CD14-positive monocyte (primary cell): ENCODE data around the gene AGBL1. TPM values are rescaled to one million over a fixed set of nuclear protein-coding genes. Genes with fewer than 3 reads are reported as not detected.

Experiments
- DNase-seq, 3 donors: peaks; one replicate each; pipeline ENCODE4 v3.0.0-alpha.2; 2011 to 2022
- H2AFZ ChIP-seq: 2 replicates; pipeline ENCODE4 v1.6.0; 2012; ENCODE audit warnings: mild to moderate bottlenecking, low read depth, low read length, inconsistent platforms; ENCODE audit not compliant: insufficient read depth, poor library complexity, severe bottlenecking
- H3K27ac ChIP-seq, 2 donors: 1 replicate in 1 of 2; 2 replicates in 1 of 2; pipeline ENCODE4 v1.5.1; 2012 to 2013; ENCODE audit warnings: low read length in 2 of 2, control low read depth in 1 of 2, inconsistent platforms in 1 of 2, low read depth in 1 of 2, mild to moderate bottlenecking in 1 of 2
- H3K27me3 ChIP-seq, 2 donors: one replicate each; pipeline versions ENCODE4 v1.6.0 to v1.6.1; 2011 to 2013; ENCODE audit warnings: low read length in 2 of 2; ENCODE audit not compliant: control insufficient read depth in 2 of 2, insufficient read depth in 2 of 2
- H3K36me3 ChIP-seq, 2 donors: replicated peaks in 1 of 2; 1 replicate in 1 of 2; 2 replicates in 1 of 2; pipeline versions ENCODE4 v1.5.1 to v1.6.1; 2012 to 2013; ENCODE audit warnings: low read length in 2 of 2, control low read depth in 1 of 2, inconsistent platforms in 1 of 2, mild to moderate bottlenecking in 1 of 2; ENCODE audit not compliant: insufficient read depth in 2 of 2, control insufficient read depth in 1 of 2
- H3K4me1 ChIP-seq, 2 donors: 1 replicate in 1 of 2; 2 replicates in 1 of 2; pipeline versions ENCODE4 v1.5.1 to v1.6.1; 2012 to 2013; ENCODE audit warnings: low read length in 2 of 2, control low read depth in 1 of 2, inconsistent platforms in 1 of 2, mild to moderate bottlenecking in 1 of 2, moderate library complexity in 1 of 2; ENCODE audit not compliant: insufficient read depth in 2 of 2, control insufficient read depth in 1 of 2
- H3K4me2 ChIP-seq: replicated peaks from 2 replicates; pipeline ENCODE3; 2012; ENCODE audit warnings: low read length, moderate library complexity, mild to moderate bottlenecking; ENCODE audit not compliant: poor library complexity, severe bottlenecking; ENCODE audit errors: extremely low read depth
- H3K4me3 ChIP-seq, 3 experiments: fragments of 200-600 bp in 1 of 3; sonication (generic) in 1 of 3; replicated peaks in 1 of 3; 1 replicate in 2 of 3; 2 replicates in 1 of 3; pipeline ENCODE4 v1.5.1; 2011 to 2013; ENCODE audit warnings: low read length in 3 of 3, mild to moderate bottlenecking in 3 of 3, control low read depth in 2 of 3, low read depth in 2 of 3, inconsistent platforms in 1 of 3, moderate library complexity in 1 of 3
- H3K79me2 ChIP-seq: 2 replicates; pipeline ENCODE4 v1.6.0; 2012; ENCODE audit warnings: mild to moderate bottlenecking, control low read depth, inconsistent platforms, low read length, moderate library complexity; ENCODE audit not compliant: insufficient read depth
- H3K9ac ChIP-seq: 2 replicates; pipeline ENCODE4 v1.6.0; 2017; ENCODE audit warnings: low read length, mild to moderate bottlenecking; ENCODE audit not compliant: insufficient read depth, poor library complexity, severe bottlenecking
- H3K9me3 ChIP-seq, 2 donors: replicated peaks in 1 of 2; 1 replicate in 1 of 2; 2 replicates in 1 of 2; pipeline versions ENCODE4 v1.5.1 to v1.6.1; 2012 to 2013; ENCODE audit warnings: low read length in 2 of 2, control low read depth in 1 of 2; ENCODE audit not compliant: control insufficient read depth in 1 of 2, insufficient read depth in 1 of 2
- H4K20me1 ChIP-seq: 2 replicates; pipeline ENCODE4 v1.6.0; 2012; ENCODE audit warnings: mild to moderate bottlenecking, low read length, control low read depth, moderate library complexity; ENCODE audit not compliant: insufficient read depth
- H3K27ac Mint-ChIP-seq, 7 donors: one replicate each; pipeline ENCODE4 v1.8.0; 2020; ENCODE audit warnings: mild to moderate bottlenecking in 7 of 7, mixed read lengths in 7 of 7, moderate library complexity in 6 of 7, inconsistent platforms in 2 of 7
- H3K27me3 Mint-ChIP-seq, 3 donors: one replicate each; pipeline ENCODE4 v1.8.0; 2021 to 2022; ENCODE audit warnings: low read depth in 3 of 3, mild to moderate bottlenecking in 3 of 3, mixed read lengths in 3 of 3, moderate library complexity in 3 of 3, inconsistent platforms in 1 of 3
- H3K36me3 Mint-ChIP-seq, 2 donors: one replicate each; pipeline ENCODE4 v1.8.0; 2020; ENCODE audit warnings: mixed read lengths in 2 of 2, inconsistent platforms in 1 of 2, mild to moderate bottlenecking in 1 of 2
- H3K4me1 Mint-ChIP-seq: one replicate; pipeline ENCODE4 v1.8.0; 2020; ENCODE audit warnings: mild to moderate bottlenecking, mixed read lengths
- H3K4me3 Mint-ChIP-seq, 2 donors: one replicate each; pipeline ENCODE4 v1.8.0; 2020; ENCODE audit warnings: mild to moderate bottlenecking in 2 of 2, mixed read lengths in 2 of 2, moderate library complexity in 1 of 2
- H3K9me3 Mint-ChIP-seq, 7 donors: one replicate each; pipeline ENCODE4 v1.8.0; 2020 to 2022; ENCODE audit warnings: mixed read lengths in 7 of 7, mild to moderate bottlenecking in 6 of 7, moderate library complexity in 6 of 7, inconsistent platforms in 2 of 7
- whole genome bisulfite sequencing: methylation state at CpG from one replicate; pipeline ENCODE4 v1.1.5; 2013; ENCODE audit warnings: missing lambda C conversion rate; ENCODE audit not compliant: insufficient coverage; 5-methylcytosine and 5-hydroxymethylcytosine counted together
- intact Hi-C, 2 donors: fragments of 100-400 bp; cut with micrococcal nuclease; formaldehyde crosslinking; loops; one replicate each; pipeline versions ENCODE4 v1.15.0 to v1.15.1; 2023
- polyA plus RNA-seq, 3 donors: library from polyadenylated mRNA; depleted of rRNA in 1 of 3; unstranded in 2 of 3; stranded (reverse) in 1 of 3; fragments of 300-500 nt in 2 of 3; fragments of >200 nt in 1 of 3; fragmentation: Illumina TruSeq in 2 of 3; gene quantifications; 1 replicate in 2 of 3; 2 replicates in 1 of 3; pipeline ENCODE4 v1.2.3, GENCODE V29; 2012 to 2021
- TF ChIP-seq, protein P1 (sequence below): fragments of 200-600 bp; IDR thresholded peaks from one replicate; pipeline ENCODE4 v1.8.0; 2022; ENCODE audit warnings: antibody characterized with exemption, mild to moderate bottlenecking

Gene AGBL1
- polyA plus RNA-seq, 3 donors: not detected

DNA sequence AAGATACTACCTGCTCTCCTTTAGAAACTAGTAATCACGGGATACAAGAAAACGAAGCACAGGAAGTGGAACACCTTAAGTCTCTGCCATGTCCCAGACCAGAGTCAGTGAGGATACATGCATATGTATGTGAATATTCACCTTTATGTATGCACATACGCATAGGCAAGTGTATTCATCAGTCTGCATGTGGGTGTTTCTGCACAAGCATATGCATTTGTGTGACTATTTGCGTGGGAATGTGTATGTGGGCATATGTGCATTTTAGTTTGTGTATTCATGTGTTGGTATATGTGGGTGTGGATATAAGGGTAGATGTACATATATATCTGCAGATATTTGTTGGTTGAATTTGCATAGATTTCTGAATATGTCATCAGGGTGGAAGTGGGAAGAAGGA lies 889.7 kb downstream of the AGBL1 start:
- WGBS: 91% methylated on average over 3 of the region's 4 CpGs
- H3K36me3 ChIP-seq: no peaks in the 10 kb centered on the region
- H3K4me3 Mint-ChIP-seq: no peak overlapping the region
- H2AFZ ChIP-seq: no peak overlapping the region
- intact Hi-C loops: no loop called here
- no peaks in the 10 kb centered on the region for H3K79me2 ChIP-seq
- TF ChIP-seq, protein P1, sequence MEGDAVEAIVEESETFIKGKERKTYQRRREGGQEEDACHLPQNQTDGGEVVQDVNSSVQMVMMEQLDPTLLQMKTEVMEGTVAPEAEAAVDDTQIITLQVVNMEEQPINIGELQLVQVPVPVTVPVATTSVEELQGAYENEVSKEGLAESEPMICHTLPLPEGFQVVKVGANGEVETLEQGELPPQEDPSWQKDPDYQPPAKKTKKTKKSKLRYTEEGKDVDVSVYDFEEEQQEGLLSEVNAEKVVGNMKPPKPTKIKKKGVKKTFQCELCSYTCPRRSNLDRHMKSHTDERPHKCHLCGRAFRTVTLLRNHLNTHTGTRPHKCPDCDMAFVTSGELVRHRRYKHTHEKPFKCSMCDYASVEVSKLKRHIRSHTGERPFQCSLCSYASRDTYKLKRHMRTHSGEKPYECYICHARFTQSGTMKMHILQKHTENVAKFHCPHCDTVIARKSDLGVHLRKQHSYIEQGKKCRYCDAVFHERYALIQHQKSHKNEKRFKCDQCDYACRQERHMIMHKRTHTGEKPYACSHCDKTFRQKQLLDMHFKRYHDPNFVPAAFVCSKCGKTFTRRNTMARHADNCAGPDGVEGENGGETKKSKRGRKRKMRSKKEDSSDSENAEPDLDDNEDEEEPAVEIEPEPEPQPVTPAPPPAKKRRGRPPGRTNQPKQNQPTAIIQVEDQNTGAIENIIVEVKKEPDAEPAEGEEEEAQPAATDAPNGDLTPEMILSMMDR: no peak
- peaks cover 0 to 13% (median 3%) of the 10 kb centered on the region in 7 donors for H3K9me3 Mint-ChIP-seq
- no peaks in the 10 kb centered on the region for H3K27me3 ChIP-seq
- H3K4me1 Mint-ChIP-seq: no peaks in the 10 kb centered on the region
- peaks cover 0 to 2% (median 0%) of the 10 kb centered on the region in 3 donors for H3K27me3 Mint-ChIP-seq
- H3K4me3 ChIP-seq: no peak overlapping the region
- no peaks in the 10 kb centered on the region for H3K4me1 ChIP-seq
- no peak overlapping the region for H3K27ac Mint-ChIP-seq
- no peak overlapping the region for H3K27ac ChIP-seq
- no peak overlapping the region for H3K9ac ChIP-seq
- H3K36me3 Mint-ChIP-seq: no peaks in the 10 kb centered on the region
- H4K20me1 ChIP-seq: no peaks in the 10 kb centered on the region
- no peak overlapping the region for H3K4me2 ChIP-seq
- H3K9me3 ChIP-seq: no peaks in the 10 kb centered on the region
- DNase-seq: no peak

DNA sequence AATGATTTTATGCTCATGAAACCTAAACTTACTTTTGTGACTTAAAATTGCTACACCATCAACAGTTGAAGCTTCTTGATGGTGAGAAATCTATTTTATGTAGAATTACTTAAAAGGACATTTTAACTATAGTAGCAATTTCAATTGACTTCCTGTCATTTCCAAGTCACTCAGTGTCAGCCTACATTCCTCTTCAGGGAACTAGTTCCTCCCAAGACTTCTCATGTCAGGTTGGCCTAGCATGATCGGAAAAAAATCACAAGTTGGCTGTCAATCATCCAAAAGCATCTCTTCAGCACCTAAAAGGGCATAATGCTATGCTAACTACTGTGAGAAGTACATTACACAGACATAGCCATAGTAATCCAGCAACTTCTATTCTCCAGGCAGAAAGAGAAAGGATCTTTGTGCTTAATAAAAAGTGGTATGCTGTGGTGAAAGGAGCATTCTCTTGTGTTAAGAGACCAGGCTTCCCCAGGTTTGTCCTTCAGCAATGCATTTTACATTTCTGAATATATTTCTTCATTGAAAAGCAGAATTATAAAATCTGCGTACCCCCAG lies 893.7 kb downstream of the AGBL1 start:
- no peak overlapping the region for H3K9ac ChIP-seq
- H3K4me3 Mint-ChIP-seq: no peak overlapping the region
- TF ChIP-seq, protein P1: no peak
- H3K27me3 ChIP-seq: no peaks in the 10 kb centered on the region
- no peaks in the 10 kb centered on the region for H3K4me1 Mint-ChIP-seq
- H3K36me3 Mint-ChIP-seq: no peaks in the 10 kb centered on the region
- no peaks in the 10 kb centered on the region for H4K20me1 ChIP-seq
- no peak overlapping the region for H3K4me2 ChIP-seq
- no CpG with 5 or more reads among the region's 2 CpGs for WGBS
- H3K27ac ChIP-seq: no peak overlapping the region
- peaks cover 0 to 7% (median 0%) of the 10 kb centered on the region in 7 donors for H3K9me3 Mint-ChIP-seq
- no peaks in the 10 kb centered on the region for H3K79me2 ChIP-seq
- H3K4me3 ChIP-seq: no peak overlapping the region
- no peak overlapping the region for H2AFZ ChIP-seq
- H3K9me3 ChIP-seq: no peaks in the 10 kb centered on the region
- no peak for DNase-seq
- intact Hi-C loops: no loop called here
- H3K27ac Mint-ChIP-seq: no peak overlapping the region
- no peaks in the 10 kb centered on the region for H3K4me1 ChIP-seq
- H3K27me3 Mint-ChIP-seq: no peaks in the 10 kb centered on the region
- no peaks in the 10 kb centered on the region for H3K36me3 ChIP-seq
